ENCODE measurements around the gene SPON1.

DNA sequence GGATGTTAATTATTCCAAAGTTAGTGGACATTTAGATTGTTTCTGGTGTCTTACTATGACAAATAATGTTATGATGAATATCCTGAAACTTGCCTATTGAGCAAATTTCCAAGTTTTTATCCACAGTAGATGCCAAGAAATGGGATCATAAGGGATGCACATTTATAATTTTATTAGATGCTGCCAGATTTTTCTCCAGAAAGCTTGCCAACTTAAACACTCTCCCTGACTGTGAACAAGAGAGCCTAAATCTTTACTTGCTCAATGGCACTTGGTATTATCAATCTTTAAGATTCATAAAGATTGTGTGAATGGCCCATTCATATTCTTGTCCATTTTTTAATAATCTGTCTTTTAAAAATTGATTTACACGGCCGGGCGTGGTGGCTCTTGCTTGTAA lies 82.4 kb downstream of the SPON1 start:
- TF ChIP-seq, protein P1, sequence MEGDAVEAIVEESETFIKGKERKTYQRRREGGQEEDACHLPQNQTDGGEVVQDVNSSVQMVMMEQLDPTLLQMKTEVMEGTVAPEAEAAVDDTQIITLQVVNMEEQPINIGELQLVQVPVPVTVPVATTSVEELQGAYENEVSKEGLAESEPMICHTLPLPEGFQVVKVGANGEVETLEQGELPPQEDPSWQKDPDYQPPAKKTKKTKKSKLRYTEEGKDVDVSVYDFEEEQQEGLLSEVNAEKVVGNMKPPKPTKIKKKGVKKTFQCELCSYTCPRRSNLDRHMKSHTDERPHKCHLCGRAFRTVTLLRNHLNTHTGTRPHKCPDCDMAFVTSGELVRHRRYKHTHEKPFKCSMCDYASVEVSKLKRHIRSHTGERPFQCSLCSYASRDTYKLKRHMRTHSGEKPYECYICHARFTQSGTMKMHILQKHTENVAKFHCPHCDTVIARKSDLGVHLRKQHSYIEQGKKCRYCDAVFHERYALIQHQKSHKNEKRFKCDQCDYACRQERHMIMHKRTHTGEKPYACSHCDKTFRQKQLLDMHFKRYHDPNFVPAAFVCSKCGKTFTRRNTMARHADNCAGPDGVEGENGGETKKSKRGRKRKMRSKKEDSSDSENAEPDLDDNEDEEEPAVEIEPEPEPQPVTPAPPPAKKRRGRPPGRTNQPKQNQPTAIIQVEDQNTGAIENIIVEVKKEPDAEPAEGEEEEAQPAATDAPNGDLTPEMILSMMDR (IDR thresholded peaks at IDR 0.05), result no peak
- no peak for TF ChIP-seq POLR2AphosphoS5 (IDR thresholded peaks at IDR 0.05; ENCODE audit: low read depth, low read length)
- TF ChIP-seq, protein P2, sequence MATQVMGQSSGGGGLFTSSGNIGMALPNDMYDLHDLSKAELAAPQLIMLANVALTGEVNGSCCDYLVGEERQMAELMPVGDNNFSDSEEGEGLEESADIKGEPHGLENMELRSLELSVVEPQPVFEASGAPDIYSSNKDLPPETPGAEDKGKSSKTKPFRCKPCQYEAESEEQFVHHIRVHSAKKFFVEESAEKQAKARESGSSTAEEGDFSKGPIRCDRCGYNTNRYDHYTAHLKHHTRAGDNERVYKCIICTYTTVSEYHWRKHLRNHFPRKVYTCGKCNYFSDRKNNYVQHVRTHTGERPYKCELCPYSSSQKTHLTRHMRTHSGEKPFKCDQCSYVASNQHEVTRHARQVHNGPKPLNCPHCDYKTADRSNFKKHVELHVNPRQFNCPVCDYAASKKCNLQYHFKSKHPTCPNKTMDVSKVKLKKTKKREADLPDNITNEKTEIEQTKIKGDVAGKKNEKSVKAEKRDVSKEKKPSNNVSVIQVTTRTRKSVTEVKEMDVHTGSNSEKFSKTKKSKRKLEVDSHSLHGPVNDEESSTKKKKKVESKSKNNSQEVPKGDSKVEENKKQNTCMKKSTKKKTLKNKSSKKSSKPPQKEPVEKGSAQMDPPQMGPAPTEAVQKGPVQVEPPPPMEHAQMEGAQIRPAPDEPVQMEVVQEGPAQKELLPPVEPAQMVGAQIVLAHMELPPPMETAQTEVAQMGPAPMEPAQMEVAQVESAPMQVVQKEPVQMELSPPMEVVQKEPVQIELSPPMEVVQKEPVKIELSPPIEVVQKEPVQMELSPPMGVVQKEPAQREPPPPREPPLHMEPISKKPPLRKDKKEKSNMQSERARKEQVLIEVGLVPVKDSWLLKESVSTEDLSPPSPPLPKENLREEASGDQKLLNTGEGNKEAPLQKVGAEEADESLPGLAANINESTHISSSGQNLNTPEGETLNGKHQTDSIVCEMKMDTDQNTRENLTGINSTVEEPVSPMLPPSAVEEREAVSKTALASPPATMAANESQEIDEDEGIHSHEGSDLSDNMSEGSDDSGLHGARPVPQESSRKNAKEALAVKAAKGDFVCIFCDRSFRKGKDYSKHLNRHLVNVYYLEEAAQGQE (IDR thresholded peaks at IDR 0.05; ENCODE audit: insufficient read depth in 1 of 2, low read depth in 2 of 2, low read length in 1 of 2), result no peak
